Neural crest cell (in vitro differentiated cells): Measurements from ENCODE around the gene RNF25. TPM values are rescaled to one million over a fixed set of nuclear protein-coding genes. Genes with fewer than 3 reads are reported as not detected.

Source experiments
- DNase-seq: peaks from one replicate; pipeline ENCODE4 v3.0.0; 2021; ENCODE audit warnings: low read depth, mixed read lengths, low spot score
- H3K27ac Mint-ChIP-seq: one replicate; pipeline ENCODE4 v1.8.0; 2021; ENCODE audit warnings: mild to moderate bottlenecking, mixed read lengths; ENCODE audit not compliant: unreplicated experiment
- H3K27me3 Mint-ChIP-seq: 2 replicates; pipeline ENCODE4 v1.8.0; 2021; ENCODE audit warnings: low read depth, mild to moderate bottlenecking, mixed read lengths
- H3K36me3 Mint-ChIP-seq: 2 replicates; pipeline ENCODE4 v1.8.0; 2021; ENCODE audit warnings: low read depth, mild to moderate bottlenecking, mixed read lengths
- H3K4me1 Mint-ChIP-seq: 2 replicates; pipeline ENCODE4 v1.8.0; 2021; ENCODE audit warnings: mixed read lengths
- H3K4me3 Mint-ChIP-seq: one replicate; pipeline ENCODE4 v1.8.0; 2021; ENCODE audit warnings: mild to moderate bottlenecking, mixed read lengths
- H3K9me3 Mint-ChIP-seq: 2 replicates; pipeline ENCODE4 v1.8.0; 2021; ENCODE audit warnings: mixed read lengths
- total RNA-seq: library from RNA; stranded (reverse); gene quantifications from 2 replicates; pipeline ENCODE4 v1.2.1, GENCODE V29; 2021
- TF ChIP-seq, protein P1 (sequence below): fragments of 200-600 bp; sonication (generic); conservative IDR thresholded peaks from 2 replicates; pipeline ENCODE4 v1.5.0; 2021; ENCODE audit warnings: antibody characterized with exemption, mild to moderate bottlenecking

RNF25 gene
- total RNA-seq, 1 donor from 2014 or later, result 39.2 TPM

DNA sequence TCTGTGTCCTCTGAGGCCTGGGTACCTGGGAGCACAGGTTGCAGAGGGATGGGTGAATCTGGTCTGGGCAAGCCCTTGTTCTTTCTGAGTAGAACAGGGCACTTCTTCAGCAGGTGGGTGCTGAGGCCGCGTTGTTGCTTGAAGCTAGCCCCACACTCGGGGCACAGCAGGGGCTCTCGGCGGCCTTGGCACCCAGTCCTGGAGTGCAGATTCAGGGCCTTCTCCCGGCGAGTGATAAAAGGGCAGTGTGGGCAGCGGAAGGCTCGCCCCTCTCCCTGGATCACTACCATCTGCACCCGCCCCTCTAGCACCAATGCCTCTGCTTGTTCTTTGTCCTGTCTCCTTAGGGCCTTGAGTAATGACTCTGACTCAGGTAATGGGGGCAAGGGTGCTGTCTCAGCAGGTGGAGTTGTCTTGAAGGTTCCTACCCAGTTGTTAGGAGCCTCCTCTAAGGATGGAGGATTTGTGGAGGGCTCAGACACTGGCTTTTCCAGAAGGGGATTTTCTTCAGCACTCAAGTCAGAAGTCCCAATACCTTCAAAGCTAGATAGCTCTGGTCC, 28.0 kb downstream of the RNF25 start:
- DNase-seq, result no peak
- H3K4me1 Mint-ChIP-seq, result no peaks in the 10 kb centered on the region
- H3K27ac Mint-ChIP-seq, result no peak overlapping the region
- no peaks in the 10 kb centered on the region for H3K9me3 Mint-ChIP-seq
- no peaks in the 10 kb centered on the region for H3K27me3 Mint-ChIP-seq
- TF ChIP-seq, protein P1, sequence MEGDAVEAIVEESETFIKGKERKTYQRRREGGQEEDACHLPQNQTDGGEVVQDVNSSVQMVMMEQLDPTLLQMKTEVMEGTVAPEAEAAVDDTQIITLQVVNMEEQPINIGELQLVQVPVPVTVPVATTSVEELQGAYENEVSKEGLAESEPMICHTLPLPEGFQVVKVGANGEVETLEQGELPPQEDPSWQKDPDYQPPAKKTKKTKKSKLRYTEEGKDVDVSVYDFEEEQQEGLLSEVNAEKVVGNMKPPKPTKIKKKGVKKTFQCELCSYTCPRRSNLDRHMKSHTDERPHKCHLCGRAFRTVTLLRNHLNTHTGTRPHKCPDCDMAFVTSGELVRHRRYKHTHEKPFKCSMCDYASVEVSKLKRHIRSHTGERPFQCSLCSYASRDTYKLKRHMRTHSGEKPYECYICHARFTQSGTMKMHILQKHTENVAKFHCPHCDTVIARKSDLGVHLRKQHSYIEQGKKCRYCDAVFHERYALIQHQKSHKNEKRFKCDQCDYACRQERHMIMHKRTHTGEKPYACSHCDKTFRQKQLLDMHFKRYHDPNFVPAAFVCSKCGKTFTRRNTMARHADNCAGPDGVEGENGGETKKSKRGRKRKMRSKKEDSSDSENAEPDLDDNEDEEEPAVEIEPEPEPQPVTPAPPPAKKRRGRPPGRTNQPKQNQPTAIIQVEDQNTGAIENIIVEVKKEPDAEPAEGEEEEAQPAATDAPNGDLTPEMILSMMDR, result no peak
- H3K4me3 Mint-ChIP-seq, result no peak overlapping the region
- peaks cover 10% of the 10 kb centered on the region for H3K36me3 Mint-ChIP-seq

DNA sequence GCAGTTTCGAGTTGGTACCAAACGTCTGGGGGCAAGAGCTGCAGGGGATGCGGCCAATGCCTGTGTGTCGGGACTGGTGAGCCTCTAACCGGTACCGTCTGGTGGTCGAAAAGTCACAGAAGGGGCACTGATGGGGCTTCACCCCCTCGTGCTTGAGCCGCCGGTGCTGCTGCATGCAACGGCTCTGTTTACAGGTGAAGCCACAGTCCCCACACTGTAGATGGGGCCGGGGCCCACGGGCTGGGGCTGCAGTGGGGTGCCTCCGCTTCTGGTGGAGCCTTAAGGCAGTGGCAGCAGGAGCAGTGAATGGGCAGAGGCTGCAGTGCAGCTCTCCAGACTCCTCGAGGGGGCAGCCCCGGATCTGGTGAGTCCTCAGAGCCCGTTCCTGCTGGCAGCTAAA, 29.0 kb downstream of the RNF25 start:
- Mint-ChIP-seq H3K4me3 (no peak overlapping the region), H3K4me1 (no peaks in the 10 kb centered on the region), H3K36me3 (peaks cover 11% of the 10 kb centered on the region), H3K27me3 (no peaks in the 10 kb centered on the region), H3K27ac (no peak overlapping the region), H3K9me3 (no peaks in the 10 kb centered on the region)
- no peak for DNase-seq
- TF ChIP-seq, protein P1, result no peak

DNA sequence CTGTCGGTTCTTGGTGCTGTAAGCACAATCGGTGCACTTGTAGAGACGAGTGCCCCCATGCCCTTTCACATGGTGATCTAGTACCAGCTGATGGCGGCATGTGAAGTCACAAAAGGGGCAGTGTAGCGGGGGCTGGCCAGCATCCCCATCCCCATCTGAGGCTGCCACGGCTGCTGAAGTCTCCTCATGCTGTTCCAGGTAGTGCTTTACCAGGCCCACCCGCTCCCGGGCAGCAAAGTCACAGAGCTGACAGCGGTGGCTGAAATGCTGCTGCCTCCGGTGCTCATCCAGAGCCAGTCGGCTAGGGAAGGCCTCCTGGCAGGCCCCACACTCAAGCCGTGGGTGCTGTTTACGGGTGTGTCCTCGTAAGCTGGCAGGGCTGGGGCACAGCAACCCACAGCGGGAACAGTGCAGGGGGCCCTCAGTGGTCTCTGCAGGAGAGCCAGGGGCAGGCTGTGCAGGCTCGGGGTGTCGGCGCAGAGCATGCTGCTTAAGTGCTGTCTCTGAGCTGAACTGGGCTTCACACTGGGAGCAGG, 29.6 kb downstream of the RNF25 start:
- H3K4me3 Mint-ChIP-seq, result no peak overlapping the region
- no peaks in the 10 kb centered on the region for H3K4me1 Mint-ChIP-seq
- peaks cover 14% of the 10 kb centered on the region for H3K36me3 Mint-ChIP-seq
- no peak for DNase-seq
- H3K27me3 Mint-ChIP-seq, result no peaks in the 10 kb centered on the region
- H3K9me3 Mint-ChIP-seq, result no peaks in the 10 kb centered on the region
- TF ChIP-seq, protein P1, result no peak
- no peak overlapping the region for H3K27ac Mint-ChIP-seq

DNA sequence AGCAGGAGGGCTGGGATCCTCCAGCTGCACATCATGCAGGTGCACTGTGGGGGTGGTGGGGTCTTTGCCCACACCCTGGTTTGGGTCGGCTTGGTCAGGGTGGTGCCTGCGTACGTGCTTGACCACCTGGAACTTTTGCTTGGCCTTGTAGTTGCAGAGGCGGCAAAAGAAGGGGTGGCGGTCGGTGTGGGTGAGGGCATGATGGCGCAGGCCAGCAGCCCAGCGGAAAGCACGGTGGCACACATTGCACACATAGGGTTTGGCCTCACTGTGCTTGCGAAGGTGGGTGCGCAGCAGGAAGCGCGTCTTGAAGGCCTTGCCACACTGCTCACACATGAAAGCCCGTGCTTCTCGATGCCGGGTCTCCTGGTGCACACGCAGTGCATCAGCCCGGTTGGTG, 33.4 kb downstream of the RNF25 start:
- no peak overlapping the region for H3K27ac Mint-ChIP-seq
- no peaks in the 10 kb centered on the region for H3K27me3 Mint-ChIP-seq
- H3K4me3 Mint-ChIP-seq, result no peak overlapping the region
- TF ChIP-seq, protein P1, result no peak
- H3K36me3 Mint-ChIP-seq, result peaks cover 18% of the 10 kb centered on the region
- no peaks in the 10 kb centered on the region for H3K4me1 Mint-ChIP-seq
- no peak for DNase-seq
- no peaks in the 10 kb centered on the region for H3K9me3 Mint-ChIP-seq

DNA sequence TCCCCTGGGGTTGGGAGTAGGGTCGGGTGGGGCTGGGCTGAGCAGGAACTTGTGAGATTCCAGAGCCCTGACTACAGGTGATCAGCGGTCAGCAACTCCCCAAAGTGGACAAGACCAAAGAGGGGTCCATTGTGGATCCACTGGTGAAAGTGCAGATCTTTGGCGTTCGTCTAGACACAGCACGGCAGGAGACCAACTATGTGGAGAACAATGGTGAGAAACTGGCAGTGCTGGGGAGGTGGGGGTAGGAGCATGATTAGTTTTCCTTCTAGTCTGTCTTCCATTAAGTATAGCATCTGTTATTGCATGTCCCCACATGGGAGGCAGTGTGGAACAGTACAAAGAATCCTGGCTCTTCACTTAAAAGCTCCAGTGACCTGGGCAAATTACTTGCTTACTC, 36.1 kb downstream of the RNF25 start:
- Mint-ChIP-seq H3K27me3 (no peaks in the 10 kb centered on the region), H3K4me1 (no peaks in the 10 kb centered on the region), H3K27ac (no peak overlapping the region), H3K4me3 (no peak overlapping the region), H3K9me3 (no peaks in the 10 kb centered on the region), H3K36me3 (peaks cover 16% of the 10 kb centered on the region)
- no peak for DNase-seq
- TF ChIP-seq, protein P1, result no peak
